Measurements from ENCODE around the gene SCPEP1.
"Not testable (repeated sequence)": the region's sequence is repeated elsewhere in the genome, so short reads cannot be mapped to it uniquely, and the experiment has no call there.

Gene SCPEP1

DNA sequence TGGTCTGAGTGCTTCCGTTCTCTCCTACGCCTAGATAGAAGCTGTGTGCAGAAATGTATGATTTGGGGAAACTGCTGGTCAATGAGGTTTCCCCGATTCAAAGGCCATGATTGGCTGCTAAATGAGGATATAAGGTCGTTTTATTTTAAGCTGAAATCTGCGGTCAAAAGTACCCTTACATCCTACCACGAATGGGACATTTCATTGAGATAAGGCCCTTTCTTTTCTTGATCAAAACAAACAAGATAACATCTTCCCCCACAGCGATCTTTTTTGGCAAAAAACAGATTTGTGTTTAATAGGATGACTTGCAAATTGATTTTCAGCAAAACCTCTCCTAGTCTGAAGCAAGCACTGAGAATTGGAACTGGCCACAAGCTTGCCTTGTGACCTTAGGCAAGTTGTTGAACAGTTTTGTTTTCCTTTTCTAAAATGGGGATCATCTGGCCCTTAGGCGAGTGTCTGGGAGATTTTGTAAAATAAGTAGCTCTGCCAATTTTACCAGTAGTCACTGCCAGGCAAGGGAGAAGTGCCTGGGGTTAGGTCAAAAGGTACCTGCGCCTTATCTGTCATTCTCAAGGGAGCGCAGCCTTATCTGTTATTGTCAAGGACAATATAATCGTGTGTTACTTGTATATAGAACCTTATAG is 635 bp downstream of the SCPEP1 start:
- no peaks in the 10 kb centered on the region for H3K27me3 ChIP-seq (replicated peaks; ENCODE audit: control insufficient read depth, insufficient read depth, low read length, poor library complexity, severe bottlenecking)
- no peak overlapping the region for H3K27ac ChIP-seq (ENCODE audit: insufficient read depth, low read length, poor library complexity, severe bottlenecking)
- H3K9me3 ChIP-seq (ENCODE audit: control insufficient read depth, low read length) = no peaks in the 10 kb centered on the region
- peak overlapping the region; percentile 65 for H3K4me3 ChIP-seq (ENCODE audit: insufficient read depth, low read depth, low read length, poor library complexity, severe bottlenecking)
- H3K4me1 ChIP-seq (ENCODE audit: control insufficient read depth, insufficient read depth, low read length, poor library complexity, severe bottlenecking) = no peaks in the 10 kb centered on the region
- no peaks in the 10 kb centered on the region for H3K36me3 ChIP-seq (ENCODE audit: control insufficient read depth, insufficient read depth, low read length)
- no peak for DNase-seq

DNA sequence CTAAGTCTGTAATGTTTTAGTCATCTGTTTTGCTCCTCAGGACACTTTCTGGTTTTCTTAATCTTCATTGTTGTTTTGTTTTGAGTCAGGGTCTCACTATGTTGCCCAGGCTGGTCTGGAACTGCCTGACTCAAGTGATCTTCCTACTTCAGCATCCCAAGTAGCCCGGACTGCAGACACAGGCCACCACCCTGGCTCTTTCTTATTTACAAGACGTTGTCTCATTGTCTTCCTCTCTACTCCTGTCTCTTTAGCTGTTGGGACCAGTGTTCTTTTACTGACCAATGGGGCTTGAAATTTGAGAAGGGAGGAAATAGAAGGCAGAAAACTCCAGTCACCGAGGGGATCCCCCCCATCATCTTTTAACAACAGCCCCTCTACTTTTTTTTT is 1.2 kb downstream of the SCPEP1 start:
- Histone ChIP-seq H3K4me3 (ENCODE audit: insufficient read depth, low read depth, low read length, poor library complexity, severe bottlenecking) (no peak overlapping the region), H3K36me3 (ENCODE audit: control insufficient read depth, insufficient read depth, low read length) (no peaks in the 10 kb centered on the region), H3K9me3 (ENCODE audit: control insufficient read depth, low read length) (no peaks in the 10 kb centered on the region), H3K4me1 (ENCODE audit: control insufficient read depth, insufficient read depth, low read length, poor library complexity, severe bottlenecking) (no peaks in the 10 kb centered on the region), H3K27ac (ENCODE audit: insufficient read depth, low read length, poor library complexity, severe bottlenecking) (no peak overlapping the region), H3K27me3 (replicated peaks; ENCODE audit: control insufficient read depth, insufficient read depth, low read length, poor library complexity, severe bottlenecking) (no peaks in the 10 kb centered on the region)
- no peak for DNase-seq

DNA sequence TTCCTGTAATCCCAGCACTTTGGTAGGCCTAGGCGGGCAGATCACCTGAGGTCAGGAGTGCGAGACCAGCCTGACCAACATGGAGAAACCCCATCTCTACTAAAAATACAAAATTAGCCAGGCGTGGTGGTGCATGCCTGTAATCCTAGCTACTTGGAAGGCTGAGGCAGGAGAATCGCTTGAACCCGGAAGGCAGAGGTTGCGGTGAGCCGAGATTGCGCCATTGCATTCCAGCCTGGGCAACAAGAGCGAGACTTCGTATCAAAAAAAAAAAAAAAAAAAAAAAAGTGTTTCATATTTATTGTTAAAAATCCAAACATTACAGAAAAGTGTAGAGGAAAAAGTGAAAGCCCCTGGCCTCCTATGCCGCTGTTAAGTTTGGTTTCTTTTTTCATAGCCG is 2.6 kb downstream of the SCPEP1 start:
- not testable (repeated sequence) for H3K4me3 ChIP-seq (ENCODE audit: insufficient read depth, low read depth, low read length, poor library complexity, severe bottlenecking); H3K4me1 ChIP-seq (ENCODE audit: control insufficient read depth, insufficient read depth, low read length, poor library complexity, severe bottlenecking); H3K36me3 ChIP-seq (ENCODE audit: control insufficient read depth, insufficient read depth, low read length); H3K27ac ChIP-seq (ENCODE audit: insufficient read depth, low read length, poor library complexity, severe bottlenecking); H3K9me3 ChIP-seq (ENCODE audit: control insufficient read depth, low read length); H3K27me3 ChIP-seq (replicated peaks; ENCODE audit: control insufficient read depth, insufficient read depth, low read length, poor library complexity, severe bottlenecking); DNase-seq

DNA sequence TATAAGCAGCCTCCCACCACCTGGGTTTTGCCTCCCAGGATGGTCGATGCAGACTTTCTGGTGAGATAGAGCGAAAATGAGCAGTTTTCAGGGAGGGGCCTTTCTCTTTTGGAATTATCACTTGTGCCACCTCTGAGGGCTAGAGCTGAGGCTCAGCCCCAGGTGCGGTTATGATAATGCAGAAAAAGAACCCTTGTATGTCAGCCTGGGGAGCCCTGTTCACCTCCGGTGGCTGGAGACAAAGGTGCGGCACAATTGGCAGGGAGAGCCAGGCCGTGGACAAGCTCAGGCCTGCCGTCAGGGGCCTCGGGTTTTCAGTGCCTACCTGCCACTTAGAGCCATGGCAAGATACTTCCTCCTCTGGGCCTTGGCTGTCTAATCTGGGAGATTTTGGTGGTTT is 4.4 kb downstream of the SCPEP1 start:
- DNase-seq = no peak
- H3K4me3 ChIP-seq (ENCODE audit: insufficient read depth, low read depth, low read length, poor library complexity, severe bottlenecking) = no peak overlapping the region
- no peaks in the 10 kb centered on the region for H3K4me1 ChIP-seq (ENCODE audit: control insufficient read depth, insufficient read depth, low read length, poor library complexity, severe bottlenecking)
- no peak overlapping the region for H3K27ac ChIP-seq (ENCODE audit: insufficient read depth, low read length, poor library complexity, severe bottlenecking)
- peaks cover 11% of the 10 kb centered on the region for H3K36me3 ChIP-seq (ENCODE audit: control insufficient read depth, insufficient read depth, low read length)
- H3K9me3 ChIP-seq (ENCODE audit: control insufficient read depth, low read length) = no peaks in the 10 kb centered on the region
- no peaks in the 10 kb centered on the region for H3K27me3 ChIP-seq (replicated peaks; ENCODE audit: control insufficient read depth, insufficient read depth, low read length, poor library complexity, severe bottlenecking)

GRCh38 chr17:56983366-56983765 is 5.4 kb downstream of the SCPEP1 start:
- Histone ChIP-seq H3K27ac (ENCODE audit: insufficient read depth, low read length, poor library complexity, severe bottlenecking) (no peak overlapping the region), H3K4me1 (ENCODE audit: control insufficient read depth, insufficient read depth, low read length, poor library complexity, severe bottlenecking) (no peaks in the 10 kb centered on the region), H3K9me3 (ENCODE audit: control insufficient read depth, low read length) (no peaks in the 10 kb centered on the region), H3K36me3 (ENCODE audit: control insufficient read depth, insufficient read depth, low read length) (peaks cover 11% of the 10 kb centered on the region), H3K4me3 (ENCODE audit: insufficient read depth, low read depth, low read length, poor library complexity, severe bottlenecking) (no peak overlapping the region), H3K27me3 (replicated peaks; ENCODE audit: control insufficient read depth, insufficient read depth, low read length, poor library complexity, severe bottlenecking) (no peaks in the 10 kb centered on the region)
- no peak for DNase-seq

GRCh38 chr17:56985371-56986162 is 7.6 kb downstream of the SCPEP1 start:
- no peaks in the 10 kb centered on the region for H3K4me1 ChIP-seq (ENCODE audit: control insufficient read depth, insufficient read depth, low read length, poor library complexity, severe bottlenecking)
- no peaks in the 10 kb centered on the region for H3K27me3 ChIP-seq (replicated peaks; ENCODE audit: control insufficient read depth, insufficient read depth, low read length, poor library complexity, severe bottlenecking)
- H3K4me3 ChIP-seq (ENCODE audit: insufficient read depth, low read depth, low read length, poor library complexity, severe bottlenecking) = no peak overlapping the region
- H3K36me3 ChIP-seq (ENCODE audit: control insufficient read depth, insufficient read depth, low read length) = peaks cover 11% of the 10 kb centered on the region
- no peaks in the 10 kb centered on the region for H3K9me3 ChIP-seq (ENCODE audit: control insufficient read depth, low read length)
- H3K27ac ChIP-seq (ENCODE audit: insufficient read depth, low read length, poor library complexity, severe bottlenecking) = no peak overlapping the region
- no peak for DNase-seq

DNA sequence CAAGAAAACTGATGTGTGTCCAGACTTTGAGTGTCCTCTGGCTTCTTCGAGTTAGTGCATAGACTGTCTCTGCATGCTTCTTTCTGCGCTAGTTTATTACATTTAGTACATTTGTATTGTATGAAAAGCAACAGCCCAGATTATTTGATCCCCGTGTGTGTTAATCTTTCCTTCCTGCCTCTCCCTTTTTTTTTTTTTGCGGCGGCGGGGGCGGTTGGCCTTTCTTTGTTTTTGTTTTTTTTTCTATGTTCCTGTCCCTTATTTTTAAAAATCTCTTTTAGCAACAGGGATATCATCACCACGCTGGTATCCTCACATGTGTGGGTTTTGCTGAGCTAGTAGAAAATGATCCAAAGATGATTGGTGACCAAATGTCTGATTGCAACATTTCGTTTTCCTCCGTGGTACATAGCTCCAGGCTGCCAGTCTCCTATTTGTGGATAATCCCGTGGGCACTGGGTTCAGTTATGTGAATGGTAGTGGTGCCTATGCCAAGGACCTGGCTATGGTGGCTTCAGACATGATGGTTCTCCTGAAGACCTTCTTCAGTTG is 9.4 kb downstream of the SCPEP1 start:
- H3K27me3 ChIP-seq (replicated peaks; ENCODE audit: control insufficient read depth, insufficient read depth, low read length, poor library complexity, severe bottlenecking) = no peaks in the 10 kb centered on the region
- H3K36me3 ChIP-seq (ENCODE audit: control insufficient read depth, insufficient read depth, low read length) = peaks cover 11% of the 10 kb centered on the region
- H3K4me3 ChIP-seq (ENCODE audit: insufficient read depth, low read depth, low read length, poor library complexity, severe bottlenecking) = no peak overlapping the region
- DNase-seq = no peak
- H3K9me3 ChIP-seq (ENCODE audit: control insufficient read depth, low read length) = no peaks in the 10 kb centered on the region
- no peaks in the 10 kb centered on the region for H3K4me1 ChIP-seq (ENCODE audit: control insufficient read depth, insufficient read depth, low read length, poor library complexity, severe bottlenecking)
- H3K27ac ChIP-seq (ENCODE audit: insufficient read depth, low read length, poor library complexity, severe bottlenecking) = no peak overlapping the region

DNA sequence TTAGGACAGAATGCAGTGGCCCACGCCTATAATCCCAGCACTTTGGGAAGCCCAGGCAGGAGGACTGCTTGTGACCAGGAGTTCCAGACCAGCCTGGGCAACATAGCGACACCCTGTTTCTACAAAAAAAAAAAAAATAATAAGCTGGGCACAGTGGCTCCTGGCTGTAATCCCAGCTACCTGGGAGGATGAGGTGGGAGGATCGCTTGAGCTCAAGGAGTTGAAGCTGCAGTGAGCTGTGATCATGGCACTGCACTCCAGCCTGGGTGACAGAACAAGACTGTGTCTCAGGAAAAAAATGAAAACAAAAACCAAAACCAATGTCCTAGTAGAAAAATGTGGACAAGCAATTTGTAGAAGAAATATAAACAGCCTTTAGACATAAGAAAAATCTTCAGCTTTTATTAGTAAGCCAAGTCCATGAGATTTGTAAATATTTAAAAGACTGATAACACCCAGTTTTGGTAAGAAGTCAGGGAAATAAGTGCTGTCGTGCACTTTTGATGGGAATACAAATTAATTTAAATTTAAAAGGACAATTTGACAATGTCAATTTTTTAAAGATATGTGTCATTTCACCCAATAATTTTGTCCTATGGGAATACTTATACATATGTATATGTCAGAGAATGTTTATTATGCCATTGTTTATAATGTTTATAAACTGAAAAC is 11.1 kb downstream of the SCPEP1 start:
- DNase-seq = no peak
- no peaks in the 10 kb centered on the region for H3K27me3 ChIP-seq (replicated peaks; ENCODE audit: control insufficient read depth, insufficient read depth, low read length, poor library complexity, severe bottlenecking)
- H3K4me3 ChIP-seq (ENCODE audit: insufficient read depth, low read depth, low read length, poor library complexity, severe bottlenecking) = no peak overlapping the region
- no peaks in the 10 kb centered on the region for H3K4me1 ChIP-seq (ENCODE audit: control insufficient read depth, insufficient read depth, low read length, poor library complexity, severe bottlenecking)
- no peak overlapping the region for H3K27ac ChIP-seq (ENCODE audit: insufficient read depth, low read length, poor library complexity, severe bottlenecking)
- H3K9me3 ChIP-seq (ENCODE audit: control insufficient read depth, low read length) = no peaks in the 10 kb centered on the region
- peaks cover 11% of the 10 kb centered on the region for H3K36me3 ChIP-seq (ENCODE audit: control insufficient read depth, insufficient read depth, low read length)

GRCh38 chr17:56992364-56992763 is 14.4 kb downstream of the SCPEP1 start:
- DNase-seq = no peak
- H3K27ac ChIP-seq (ENCODE audit: insufficient read depth, low read length, poor library complexity, severe bottlenecking) = no peak overlapping the region
- H3K4me3 ChIP-seq (ENCODE audit: insufficient read depth, low read depth, low read length, poor library complexity, severe bottlenecking) = no peak overlapping the region
- peaks cover 6% of the 10 kb centered on the region for H3K36me3 ChIP-seq (ENCODE audit: control insufficient read depth, insufficient read depth, low read length)
- H3K9me3 ChIP-seq (ENCODE audit: control insufficient read depth, low read length) = no peaks in the 10 kb centered on the region
- no peaks in the 10 kb centered on the region for H3K27me3 ChIP-seq (replicated peaks; ENCODE audit: control insufficient read depth, insufficient read depth, low read length, poor library complexity, severe bottlenecking)
- no peaks in the 10 kb centered on the region for H3K4me1 ChIP-seq (ENCODE audit: control insufficient read depth, insufficient read depth, low read length, poor library complexity, severe bottlenecking)
